Astrocyte of the cerebellum (primary cell): ENCODE results near the gene NT5DC2.

Experiments
- DNase-seq: peaks from one replicate; pipeline ENCODE4 v3.0.0-alpha.2; 2011; ENCODE audit warnings: low read depth
- H3K4me3 ChIP-seq: 2 replicates; pipeline ENCODE4 v1.5.1; 2011; ENCODE audit warnings: mild to moderate bottlenecking, low read depth, low read length, moderate library complexity
- CTCF ChIP-seq: IDR thresholded peaks from 2 replicates; pipeline ENCODE4 v1.5.1; 2012; ENCODE audit warnings: low read length, low read depth, moderate library complexity, mild to moderate bottlenecking; ENCODE audit errors: missing control alignments
- in situ Hi-C: cut with HindIII; loops from 2 replicates; pipeline ENCODE4 v1.10.0; 2017; ENCODE audit warnings: low sequenced_read_pairs

NT5DC2 gene

GRCh38 chr3:52487788-52488691, 45.6 kb downstream of the NT5DC2 start:
- DNase-seq, result no peak
- no peak overlapping the region for H3K4me3 ChIP-seq
- in situ Hi-C loops, result no loop called here
- TF ChIP-seq CTCF, result no peak

- H3K4me3 ChIP-seq, result no peak overlapping the region
- in situ Hi-C loops, result no loop called here
Observed at GRCh38 chr3:52487050-52487787, 46.4 kb downstream of the NT5DC2 start.

GRCh38 chr3:52484680-52485461, 48.8 kb downstream of the NT5DC2 start:
- DNase-seq, result no peak
- in situ Hi-C loops, result no loop called here
- no peak for TF ChIP-seq CTCF
- H3K4me3 ChIP-seq, result no peak overlapping the region

More at GRCh38 chr3:52487050-52487787, 46.4 kb downstream of the NT5DC2 start:
- TF ChIP-seq CTCF, result no peak
- DNase-seq, result no peak

GRCh38 chr3:52483577-52484381, 49.9 kb downstream of the NT5DC2 start:
- no peak for TF ChIP-seq CTCF
- in situ Hi-C loops, result no loop called here
- DNase-seq, result no peak
- no peak overlapping the region for H3K4me3 ChIP-seq

- H3K4me3 ChIP-seq, result no peak overlapping the region
- TF ChIP-seq CTCF, result no peak
- DNase-seq, result no peak
- in situ Hi-C loops, result no loop called here
Observed at GRCh38 chr3:52483081-52483480, 50.6 kb downstream of the NT5DC2 start.
